DOHH2 (cell line): Measurements from ENCODE around the gene CDK9.

Experiments used
- CTCF ChIP-seq: fragments of 200-600 bp; sonication (generic); IDR thresholded peaks from one replicate; pipeline ENCODE4 v1.5.1; 2014; ENCODE audit warnings: antibody characterized with exemption, mild to moderate bottlenecking, low read depth, low read length; ENCODE audit not compliant: poor library complexity, severe bottlenecking
- EZH2phosphoT487 ChIP-seq: fragments of 200-600 bp; sonication (generic); IDR thresholded peaks from 2 replicates; pipeline ENCODE4 v1.6.1; 2017; ENCODE audit warnings: borderline replicate concordance, mild to moderate bottlenecking, antibody characterized with exemption, low read length, moderate library complexity, mixed read lengths

GRCh38 chr9:127794001-127794791 lies 8.4 kb downstream of the CDK9 start:
- no peak for TF ChIP-seq CTCF
- TF ChIP-seq EZH2phosphoT487, result no peak
